Kidney tubule cell (primary cell): ENCODE results near the gene C20orf141.

Experiments
- DNase-seq: peaks from one replicate; pipeline ENCODE4 v3.0.0-alpha.2; 2018; ENCODE audit warnings: low spot score

C20orf141 gene

DNA sequence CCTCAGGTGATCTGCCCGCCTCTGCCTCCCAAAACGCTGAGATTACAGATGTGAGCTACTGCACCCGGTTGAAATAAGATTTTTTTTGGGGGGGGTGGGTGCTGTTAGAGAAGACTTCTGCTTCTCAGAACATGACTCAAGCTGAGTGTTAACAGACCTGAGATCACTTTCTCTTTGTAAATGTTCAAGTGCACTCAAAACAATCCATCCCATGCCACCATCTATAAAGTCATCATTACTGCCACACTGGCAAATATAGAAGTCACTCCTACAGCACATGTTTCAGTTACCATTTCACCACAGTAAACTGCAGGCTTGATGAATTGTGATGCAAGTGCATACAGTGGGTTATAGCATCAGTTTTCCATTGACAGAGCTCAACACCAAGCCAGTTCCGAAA, 34.7 kb downstream of the C20orf141 start:
- no peak for DNase-seq

- no peak for DNase-seq
These were observed 36.3 kb downstream of the C20orf141 start for GRCh38 chr20:2851086-2851485.

DNA sequence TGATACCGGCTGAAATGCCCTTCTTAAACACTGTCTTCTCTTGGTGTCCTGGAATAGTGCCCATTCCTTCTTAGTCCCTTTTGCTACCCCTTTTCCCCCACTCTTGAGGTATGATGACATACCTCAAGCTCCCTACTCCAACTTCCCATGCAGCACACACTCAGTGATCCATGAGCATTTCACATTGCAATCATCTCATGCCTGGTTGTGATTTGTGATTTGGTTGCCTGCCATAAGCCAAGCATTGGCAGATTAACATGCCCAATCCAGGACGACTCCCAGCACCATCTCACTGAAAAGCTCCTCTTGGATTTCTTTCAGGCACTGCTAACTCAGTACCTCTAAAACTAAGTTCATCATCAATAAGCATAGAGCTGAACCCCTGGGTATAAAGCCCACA, 43.8 kb downstream of the C20orf141 start:
- no peak for DNase-seq

DNA sequence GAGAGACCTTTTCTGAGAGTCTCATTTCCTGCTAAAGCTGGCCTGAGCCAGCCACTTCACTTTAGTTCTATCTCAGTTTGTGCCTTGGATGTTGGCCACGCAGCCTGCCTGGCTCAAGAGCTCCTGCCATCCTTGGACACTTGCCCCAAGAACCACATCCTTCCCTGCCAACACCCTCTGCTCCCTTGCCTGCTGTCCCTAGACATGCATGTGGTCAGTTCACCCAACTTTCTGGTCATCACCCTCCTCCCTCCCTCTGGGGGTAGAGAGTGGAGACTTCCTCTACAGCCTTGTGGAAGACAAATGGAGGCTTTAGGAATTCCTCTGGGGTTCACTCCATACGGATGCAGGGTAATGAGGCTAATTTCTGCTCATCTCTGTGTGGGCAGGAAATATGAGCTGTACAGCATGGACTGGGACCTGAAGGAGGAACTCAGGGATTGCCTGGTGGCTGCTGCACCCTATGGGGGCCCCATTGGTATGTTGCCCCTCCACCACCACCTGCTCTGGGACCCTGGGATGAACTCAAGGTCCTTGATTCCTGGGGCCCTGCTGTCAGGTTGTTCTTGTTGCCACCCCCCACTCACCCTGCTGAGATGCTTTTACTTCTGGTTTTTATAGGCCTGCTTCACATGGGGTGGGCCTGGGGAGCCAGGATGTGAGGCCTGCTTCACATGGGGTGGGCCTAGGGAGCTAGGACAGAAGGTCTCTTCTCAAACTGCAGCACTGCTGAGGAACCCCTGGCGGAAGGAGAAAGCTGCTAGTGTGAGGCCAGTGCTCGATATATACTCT, 44.7 kb downstream of the C20orf141 start:
- no peak for DNase-seq

- no peak for DNase-seq
These were observed 49.8 kb downstream of the C20orf141 start for GRCh38 chr20:2864626-2865025.

DNA sequence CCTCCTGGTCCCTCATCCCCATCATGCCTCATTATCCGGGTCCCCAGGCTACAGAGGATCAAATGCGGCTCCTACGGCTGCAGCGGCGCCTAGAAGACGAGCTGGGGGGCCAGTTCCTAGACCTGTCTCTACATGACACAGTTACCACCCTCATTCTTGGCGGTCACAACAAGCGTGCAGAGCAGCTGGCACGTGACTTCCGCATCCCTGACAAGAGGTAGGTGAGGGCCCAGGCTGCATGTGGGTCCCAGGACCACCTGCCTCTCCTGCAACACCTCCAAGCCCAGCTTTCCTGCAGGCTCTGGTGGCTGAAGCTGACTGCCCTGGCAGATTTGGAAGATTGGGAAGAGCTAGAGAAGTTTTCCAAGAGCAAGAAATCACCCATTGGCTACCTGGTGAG, 50.3 kb downstream of the C20orf141 start:
- no peak for DNase-seq
